Measurements from ENCODE around the gene ADGRG4.
"Not testable (repeated sequence)": the region's sequence is repeated elsewhere in the genome, so short reads cannot be mapped to it uniquely, and the experiment has no call there.

Gene ADGRG4

GRCh38 chrX:136272325-136272724 is 28.4 kb upstream of the ADGRG4 start:
- TF ChIP-seq CTCF (conservative IDR thresholded peaks at IDR 0.05; ENCODE audit: low read depth, low read length): peak; percentile 5
- no peak for DNase-seq (ENCODE audit: low read depth)
- H3K4me3 ChIP-seq (ENCODE audit: low read length): no peak overlapping the region

- no peak for TF ChIP-seq CTCF (conservative IDR thresholded peaks at IDR 0.05; ENCODE audit: low read depth, low read length)
- no peak for DNase-seq (ENCODE audit: low read depth)
- H3K4me3 ChIP-seq (ENCODE audit: low read length): no peak overlapping the region
These were observed 26.8 kb upstream of the ADGRG4 start for GRCh38 chrX:136273986-136274385.

- no peak overlapping the region for H3K4me3 ChIP-seq (ENCODE audit: low read length)
- no peak for DNase-seq (ENCODE audit: low read depth)
- no peak for TF ChIP-seq CTCF (conservative IDR thresholded peaks at IDR 0.05; ENCODE audit: low read depth, low read length)
These were observed 25.2 kb upstream of the ADGRG4 start for GRCh38 chrX:136275553-136275952.

- DNase-seq (ENCODE audit: low read depth); H3K4me3 ChIP-seq (ENCODE audit: low read length): not testable (repeated sequence)
These were observed 14.4 kb upstream of the ADGRG4 start for GRCh38 chrX:136286375-136286774.

GRCh38 chrX:136291824-136292223 is 8.9 kb upstream of the ADGRG4 start:
- H3K4me3 ChIP-seq (ENCODE audit: low read length): no peak overlapping the region
- no peak for DNase-seq (ENCODE audit: low read depth)
- no peak for TF ChIP-seq CTCF (conservative IDR thresholded peaks at IDR 0.05; ENCODE audit: low read depth, low read length)

- H3K4me3 ChIP-seq (ENCODE audit: low read length): no peak overlapping the region
These were observed 8.1 kb upstream of the ADGRG4 start for GRCh38 chrX:136292656-136293055.

GRCh38 chrX:136295380-136295779 is 5.4 kb upstream of the ADGRG4 start:
- no peak for TF ChIP-seq CTCF (conservative IDR thresholded peaks at IDR 0.05; ENCODE audit: low read depth, low read length)
- H3K4me3 ChIP-seq (ENCODE audit: low read length): no peak overlapping the region
- DNase-seq (ENCODE audit: low read depth): no peak

More at GRCh38 chrX:136292656-136293055, 8.1 kb upstream of the ADGRG4 start:
- TF ChIP-seq CTCF (conservative IDR thresholded peaks at IDR 0.05; ENCODE audit: low read depth, low read length): no peak
- DNase-seq (ENCODE audit: low read depth): no peak

- no peak for DNase-seq (ENCODE audit: low read depth)
- no peak for TF ChIP-seq CTCF (conservative IDR thresholded peaks at IDR 0.05; ENCODE audit: low read depth, low read length)
These were observed 2.3 kb downstream of the ADGRG4 start for GRCh38 chrX:136303041-136303440.

More at GRCh38 chrX:136303041-136303440, 2.3 kb downstream of the ADGRG4 start:
- no peak overlapping the region for H3K4me3 ChIP-seq (ENCODE audit: low read length)

Data from retinal pigment epithelial cell (primary cell).